SK-N-SH (cell line): ENCODE measurements around the gene DPH6. TPM values are rescaled to one million over a fixed set of nuclear protein-coding genes. Genes with fewer than 3 reads are reported as not detected.

ENCODE experiments used
- CTCF ChIA-PET: fragments of 300-600, 350-600 bp; formaldehyde crosslinking; extraction: SDS; loops from one replicate; lab custom pipeline; 2021; lab: Yijun Ruan, JAX
- POLR2A ChIA-PET: fragments of 350-600 bp; sonication (Branson Sonifier 250); formaldehyde crosslinking; extraction: SDS; loops from one replicate; lab custom pipeline; 2020; ENCODE audit warnings: antibody characterized with exemption, inconsistent platforms; lab: Yijun Ruan, JAX
- DNase-seq: peaks from one replicate; pipeline ENCODE4 v3.0.0; 2012
- H2AFZ ChIP-seq: fragments of 200-600 bp; sonication (generic); 2 replicates; pipeline ENCODE4 v1.8.1; 2016; ENCODE audit warnings: antibody characterized with exemption, mild to moderate bottlenecking, low read depth
- H3F3A ChIP-seq: fragments of 200-600 bp; sonication (generic); replicated peaks from 2 replicates; pipeline ENCODE3; 2016; ENCODE audit warnings: antibody characterized with exemption, mild to moderate bottlenecking; ENCODE audit not compliant: insufficient read depth
- H3K27ac ChIP-seq, 2 experiments: fragments of 200-500 bp in 1 of 2; fragments of 200-600 bp in 1 of 2; sonication (Bioruptor generic) in 1 of 2; sonication (generic), shearing (Covaris generic) in 1 of 2; 2 replicates each; pipeline versions ENCODE4 v1.5.1 to v1.6.1; 2014 to 2016; ENCODE audit warnings: low read depth in 2 of 2, inconsistent platforms in 1 of 2, low read length in 1 of 2, mild to moderate bottlenecking in 1 of 2, mixed read lengths in 1 of 2
- H3K27me3 ChIP-seq: fragments of 200-600 bp; sonication (generic), shearing (Covaris generic); 2 replicates; pipeline ENCODE4 v1.6.1; 2016; ENCODE audit warnings: mixed run types; ENCODE audit not compliant: insufficient read depth
- H3K36me3 ChIP-seq, 2 experiments: fragments of 200-500 bp in 1 of 2; fragments of 200-600 bp in 1 of 2; sonication (Bioruptor generic) in 1 of 2; sonication (generic) in 1 of 2; replicated peaks in 1 of 2; 2 replicates each; pipeline versions ENCODE3 to v1.5.1; 2014 to 2016; ENCODE audit warnings: low read length in 1 of 2, mild to moderate bottlenecking in 1 of 2; ENCODE audit not compliant: insufficient read depth in 2 of 2, control insufficient read depth in 1 of 2
- H3K4me1 ChIP-seq, 2 experiments: fragments of 200-500 bp in 1 of 2; fragments of 200-600 bp in 1 of 2; sonication (Bioruptor generic) in 1 of 2; sonication (generic), shearing (Covaris generic) in 1 of 2; 2 replicates each; pipeline versions ENCODE4 v1.5.1 to v1.6.1; 2014 to 2016; ENCODE audit warnings: low read depth in 1 of 2, low read length in 1 of 2, mixed run types in 1 of 2; ENCODE audit not compliant: insufficient read depth in 2 of 2, control insufficient read depth in 1 of 2
- H3K4me2 ChIP-seq: fragments of 200-600 bp; sonication (generic), shearing (Covaris generic); 2 replicates; pipeline ENCODE4 v1.6.1; 2017; ENCODE audit warnings: mixed run types
- H3K4me3 ChIP-seq, 2 experiments: fragments of 200-500 bp in 1 of 2; fragments of 200-600 bp in 1 of 2; sonication (Bioruptor generic) in 1 of 2; sonication (generic), shearing (Covaris generic) in 1 of 2; 2 replicates each; pipeline versions ENCODE4 v1.5.1 to v1.8.1; 2014 to 2016; ENCODE audit warnings: low read depth in 2 of 2, inconsistent platforms in 1 of 2, low read length in 1 of 2, mild to moderate bottlenecking in 1 of 2, mixed read lengths in 1 of 2, moderate library complexity in 1 of 2
- H3K79me2 ChIP-seq: fragments of 200-600 bp; sonication (generic); 2 replicates; pipeline ENCODE4 v1.8.1; 2017; ENCODE audit warnings: mild to moderate bottlenecking; ENCODE audit not compliant: insufficient read depth
- H3K9ac ChIP-seq: fragments of 200-600 bp; sonication (generic); 2 replicates; pipeline ENCODE4 v1.6.1; 2017; ENCODE audit warnings: mixed run types
- H3K9me2 ChIP-seq: fragments of 200-600 bp; sonication (generic); 2 replicates; pipeline ENCODE4 v1.6.1; 2017; ENCODE audit warnings: mixed run types
- H3K9me3 ChIP-seq: fragments of 200-600 bp; sonication (generic); 2 replicates; pipeline ENCODE4 v1.6.1; 2017; ENCODE audit warnings: mixed run types, mild to moderate bottlenecking, moderate library complexity
- H4K20me1 ChIP-seq: fragments of 200-600 bp; sonication (generic); 2 replicates; pipeline ENCODE4 v1.6.1; 2017; ENCODE audit warnings: mild to moderate bottlenecking, mixed run types; ENCODE audit not compliant: insufficient read depth
- CHD2 ChIP-seq: fragments of 150-350 bp; IDR thresholded peaks from 2 replicates; pipeline ENCODE4 v1.6.1; 2018; ENCODE audit warnings: low read length; ENCODE audit not compliant: partially characterized antibody
- CTCF ChIP-seq: fragments of 200-600 bp; sonication (generic); IDR thresholded peaks from 2 replicates; pipeline ENCODE4 v1.6.1; 2017; ENCODE audit warnings: antibody characterized with exemption, mild to moderate bottlenecking, moderate library complexity
- ELF1 ChIP-seq: IDR thresholded peaks from 2 replicates; pipeline ENCODE4 v1.4.0; 2012
- FOSL2 ChIP-seq: IDR thresholded peaks from 2 replicates; pipeline ENCODE4 v1.4.0; 2012; ENCODE audit warnings: low read depth, mild to moderate bottlenecking, moderate library complexity, borderline replicate concordance
- GATA2 ChIP-seq: sonication (generic); formaldehyde crosslinking; IDR thresholded peaks from 2 replicates; pipeline ENCODE4 v1.5.0; 2020; ENCODE audit warnings: mild to moderate bottlenecking, missing genetic modification reagents
- MAX ChIP-seq: IDR thresholded peaks from 2 replicates; pipeline ENCODE4 v1.4.0; 2012; ENCODE audit warnings: low read depth
- NFIC ChIP-seq: IDR thresholded peaks from 2 replicates; pipeline ENCODE4 v1.4.0; 2012; ENCODE audit warnings: borderline replicate concordance
- POLR2AphosphoS5 ChIP-seq: IDR thresholded peaks from 2 replicates; pipeline ENCODE4 v1.6.1; 2012; ENCODE audit warnings: low read depth, low read length
- RCOR1 ChIP-seq: fragments of 150-350 bp; IDR thresholded peaks from 2 replicates; pipeline ENCODE4 v1.6.1; 2017; ENCODE audit warnings: antibody characterized with exemption, low read length
- RXRA ChIP-seq: IDR thresholded peaks from 2 replicates; pipeline ENCODE4 v1.4.0; 2012; ENCODE audit warnings: low read depth, mild to moderate bottlenecking, borderline replicate concordance
- TAF1 ChIP-seq: IDR thresholded peaks from 2 replicates; pipeline ENCODE4 v1.6.1; 2012; ENCODE audit warnings: low read depth, mild to moderate bottlenecking, low read length, moderate library complexity, borderline replicate concordance
- TCF12 ChIP-seq: IDR thresholded peaks from 2 replicates; pipeline ENCODE4 v1.4.0; 2012
- WGBS: methylation state at CpG from one replicate; pipeline ENCODE4 v1.1.6; 2017; ENCODE audit warnings: low lambda C conversion rate; 5-methylcytosine and 5-hydroxymethylcytosine counted together
- polyA plus RNA-seq, 3 experiments: library from polyadenylated mRNA; depleted of rRNA; stranded (reverse); fragments of >200 nt; gene quantifications; 2 replicates each; pipeline ENCODE4 v1.2.3, GENCODE V29; 2012
- TF ChIP-seq, protein P1 (sequence below): IDR thresholded peaks from 2 replicates; pipeline ENCODE4; 2012

DPH6 gene
- polyA plus RNA-seq, 1 of the 3 experiments (the other 2 are of a cell fraction), result 15.7 TPM

- Histone ChIP-seq H3K9ac (no peak overlapping the region), H3F3A (peaks cover 9% of the 10 kb centered on the region), H3K4me2 (no peak overlapping the region), H3K4me3 (no peak overlapping the region), H4K20me1 (no peaks in the 10 kb centered on the region), H3K27ac (no peak overlapping the region), H3K4me1 (peaks cover 0 to 5% of the 10 kb centered on the region in 2 experiments; a peak in 1 of 4 replicates), H3K9me3 (no peaks in the 10 kb centered on the region), H2AFZ (no peak overlapping the region), H3K27me3 (no peaks in the 10 kb centered on the region), H3K79me2 (no peaks in the 10 kb centered on the region), H3K36me3 (peaks cover 0 to 4% of the 10 kb centered on the region in 2 experiments), H3K9me2 (no peaks in the 10 kb centered on the region)
- ChIA-PET POLR2A (no interaction called here), CTCF (interaction anchor here (1.5 kb wide), 1 partner anchor 14 kb away, joined by 6 read pairs; no protein-coding TSS in a partner anchor)
- 89% methylated on average over 7 of the region's 7 CpGs for WGBS
- DNase-seq, result no peak
- peak; percentile 47; the same call in 1 of the 2 replicates for TF ChIP-seq FOSL2
- no peak for TF ChIP-seq MAX
- TF ChIP-seq, protein P1, sequence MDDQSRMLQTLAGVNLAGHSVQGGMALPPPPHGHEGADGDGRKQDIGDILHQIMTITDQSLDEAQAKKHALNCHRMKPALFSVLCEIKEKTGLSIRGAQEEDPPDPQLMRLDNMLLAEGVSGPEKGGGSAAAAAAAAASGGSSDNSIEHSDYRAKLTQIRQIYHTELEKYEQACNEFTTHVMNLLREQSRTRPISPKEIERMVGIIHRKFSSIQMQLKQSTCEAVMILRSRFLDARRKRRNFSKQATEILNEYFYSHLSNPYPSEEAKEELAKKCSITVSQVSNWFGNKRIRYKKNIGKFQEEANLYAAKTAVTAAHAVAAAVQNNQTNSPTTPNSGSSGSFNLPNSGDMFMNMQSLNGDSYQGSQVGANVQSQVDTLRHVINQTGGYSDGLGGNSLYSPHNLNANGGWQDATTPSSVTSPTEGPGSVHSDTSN, result peak; percentile 22; the same call in 1 of the 2 replicates
- 0 out of 2 replicates have a peak, but pooled peaks have one; percentile 8 for TF ChIP-seq NFIC
- TF ChIP-seq CTCF, result no peak
These were observed 87.6 kb downstream of the DPH6 start for GRCh38 chr15:35458176-35458856.

DNA sequence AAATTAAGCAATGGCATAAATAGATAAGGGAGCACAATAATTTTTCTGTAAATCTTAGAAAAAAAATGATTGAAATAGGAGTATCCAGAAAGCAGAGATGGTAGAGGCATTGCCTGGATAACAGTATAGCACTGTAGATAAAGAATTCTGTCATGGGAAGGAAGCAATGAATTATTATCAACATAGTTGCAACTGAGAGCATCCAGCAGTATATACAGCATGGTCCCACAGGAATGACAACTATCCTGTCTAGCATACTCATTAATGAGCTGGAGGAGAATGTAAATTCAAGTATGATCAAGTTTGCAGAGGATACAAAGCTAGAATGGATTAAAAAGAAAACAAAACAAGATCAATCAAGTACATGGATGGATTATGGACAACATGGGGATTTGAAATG lies 90.8 kb downstream of the DPH6 start:
- Histone ChIP-seq H3K9me3 (no peaks in the 10 kb centered on the region), H3K9ac (no peak overlapping the region), H2AFZ (no peak overlapping the region), H3F3A (peaks cover 9% of the 10 kb centered on the region), H3K36me3 (peaks cover 0 to 9% of the 10 kb centered on the region in 2 experiments), H3K9me2 (no peaks in the 10 kb centered on the region), H3K4me1 (peaks cover 0 to 16% of the 10 kb centered on the region in 2 experiments; a peak in 2 of 4 replicates), H3K4me2 (no peak overlapping the region), H4K20me1 (no peaks in the 10 kb centered on the region), H3K27me3 (no peaks in the 10 kb centered on the region), H3K4me3 (no peak overlapping the region), H3K79me2 (no peaks in the 10 kb centered on the region), H3K27ac (no peak overlapping the region)
- POLR2A ChIA-PET, result no interaction called here
- no peak for DNase-seq
- CTCF ChIA-PET, result interaction anchor here (2.6 kb wide), 1 partner anchor 11 kb away, joined by 22 read pairs; no protein-coding TSS in a partner anchor
- TF ChIP-seq MAX (no peak), CHD2 (no peak), POLR2AphosphoS5 (no peak), ELF1 (no peak), GATA2 (CRISPR knock-in tag) (no peak), RCOR1 (no peak), CTCF (no peak), FOSL2 (no peak), TCF12 (no peak), TAF1 (no peak), RXRA (no peak)
